Measurements from ENCODE around the gene PRTN3.

- no peak for TF ChIP-seq POLR2A (IDR thresholded peaks at IDR 0.05)
- TF ChIP-seq CTCF (IDR thresholded peaks at IDR 0.05) = no peak
- TF ChIP-seq EP300 (IDR thresholded peaks at IDR 0.05) = no peak
Measured at GRCh38 chr19:884420-885211, 43.8 kb downstream of the PRTN3 start.
